Measurements from ENCODE around the gene ZBTB7C. TPM values are rescaled to one million over a fixed set of nuclear protein-coding genes. Genes with fewer than 3 reads are reported as not detected.

Gene ZBTB7C
- total and polyA plus RNA-seq, 4 donors, result 0.19 to 1.1 (median 0.45) TPM

GRCh38 chr18:48072428-48073204 is 336.6 kb downstream of the ZBTB7C start:
- no peaks in the 10 kb centered on the region for H3K36me3 ChIP-seq (ENCODE audit: control insufficient read depth in 4 of 4, insufficient read depth in 3 of 4, low read depth in 1 of 4, low read length in 3 of 4)
- no peak overlapping the region for H3K27ac ChIP-seq (ENCODE audit: low read depth in 1 of 2, low read length in 2 of 2)
- WGBS, result 72% methylated on average over 18 of the region's 18 CpGs
- H3K9me3 ChIP-seq (ENCODE audit: control insufficient read depth in 4 of 4, low read length in 3 of 4), result no peaks in the 10 kb centered on the region
- H3K4me3 ChIP-seq (ENCODE audit: low read depth in 1 of 3, low read length in 3 of 3), result no peak overlapping the region
- H3K27me3 ChIP-seq (ENCODE audit: control insufficient read depth in 4 of 4, insufficient read depth in 4 of 4, low read length in 3 of 4), result no peaks in the 10 kb centered on the region
- no peak overlapping the region for H3K9ac ChIP-seq (ENCODE audit: low read depth in 1 of 2, low read length in 2 of 2)
- no peaks in the 10 kb centered on the region for H3K4me1 ChIP-seq (ENCODE audit: control insufficient read depth in 4 of 4, insufficient read depth in 4 of 4, low read length in 3 of 4)
- TF ChIP-seq CTCF (IDR thresholded peaks at IDR 0.05; ENCODE audit: low read depth, low read length, missing input control) (no peak), EGR1 (IDR thresholded peaks at IDR 0.05; ENCODE audit: low read depth in 2 of 2) (peak in 1 of 2 donors; percentile 15), REST (IDR thresholded peaks at IDR 0.05) (no peak), GABPA (IDR thresholded peaks at IDR 0.05 in 1 of 2, conservative IDR thresholded peaks at IDR 0.05 in 1 of 2) (no peak), YY1 (IDR thresholded peaks at IDR 0.05) (no peak), NR2F2 (IDR thresholded peaks at IDR 0.05) (peak; percentile 70), RXRA (IDR thresholded peaks at IDR 0.05) (peak in 1 of 2 donors; percentile 10)
- DNase-seq (ENCODE audit: low spot score), result no peak

- H3K27ac ChIP-seq (ENCODE audit: low read depth in 1 of 2, low read length in 2 of 2), result no peak overlapping the region
- no peak overlapping the region for H3K4me3 ChIP-seq (ENCODE audit: low read depth in 1 of 3, low read length in 3 of 3)
- no peak for DNase-seq (ENCODE audit: low spot score)
- H3K9me3 ChIP-seq (ENCODE audit: control insufficient read depth in 4 of 4, low read length in 3 of 4), result no peaks in the 10 kb centered on the region
- H3K9ac ChIP-seq (ENCODE audit: low read depth in 1 of 2, low read length in 2 of 2), result no peak overlapping the region
- H3K27me3 ChIP-seq (ENCODE audit: control insufficient read depth in 4 of 4, insufficient read depth in 4 of 4, low read length in 3 of 4), result no peaks in the 10 kb centered on the region
- no peaks in the 10 kb centered on the region for H3K36me3 ChIP-seq (ENCODE audit: control insufficient read depth in 4 of 4, insufficient read depth in 3 of 4, low read depth in 1 of 4, low read length in 3 of 4)
- 95% methylated on average over 11 of the region's 11 CpGs for WGBS
- no peaks in the 10 kb centered on the region for H3K4me1 ChIP-seq (ENCODE audit: control insufficient read depth in 4 of 4, insufficient read depth in 4 of 4, low read length in 3 of 4)
- TF ChIP-seq HNF4A (conservative IDR thresholded peaks at IDR 0.05) (no peak), YY1 (IDR thresholded peaks at IDR 0.05) (no peak), JUND (IDR thresholded peaks at IDR 0.05) (no peak), SP1 (IDR thresholded peaks at IDR 0.05) (no peak), EGR1 (IDR thresholded peaks at IDR 0.05; ENCODE audit: low read depth in 2 of 2) (no peak), ZBTB33 (IDR thresholded peaks at IDR 0.05) (no peak), GABPA (IDR thresholded peaks at IDR 0.05 in 1 of 2, conservative IDR thresholded peaks at IDR 0.05 in 1 of 2) (no peak), HNF4G (IDR thresholded peaks at IDR 0.05) (no peak), FOXA2 (IDR thresholded peaks at IDR 0.05) (no peak), REST (IDR thresholded peaks at IDR 0.05) (no peak), FOXA1 (IDR thresholded peaks at IDR 0.05) (no peak), NR2F2 (IDR thresholded peaks at IDR 0.05) (no peak), RXRA (IDR thresholded peaks at IDR 0.05) (no peak), RAD21 (IDR thresholded peaks at IDR 0.05) (no peak), TAF1 (conservative IDR thresholded peaks at IDR 0.05) (no peak)
- TF ChIP-seq, protein P1, sequence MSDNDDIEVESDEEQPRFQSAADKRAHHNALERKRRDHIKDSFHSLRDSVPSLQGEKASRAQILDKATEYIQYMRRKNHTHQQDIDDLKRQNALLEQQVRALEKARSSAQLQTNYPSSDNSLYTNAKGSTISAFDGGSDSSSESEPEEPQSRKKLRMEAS (IDR thresholded peaks at IDR 0.05), result no peak
- TF ChIP-seq, protein P2, sequence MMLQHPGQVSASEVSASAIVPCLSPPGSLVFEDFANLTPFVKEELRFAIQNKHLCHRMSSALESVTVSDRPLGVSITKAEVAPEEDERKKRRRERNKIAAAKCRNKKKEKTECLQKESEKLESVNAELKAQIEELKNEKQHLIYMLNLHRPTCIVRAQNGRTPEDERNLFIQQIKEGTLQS (IDR thresholded peaks at IDR 0.05), result no peak
These were observed 340.2 kb downstream of the ZBTB7C start for GRCh38 chr18:48068916-48069445.

Data from liver (tissue), 9 donors.